Stimulated activated naive CD4-positive, alpha-beta T cell treated with Interleukin-2 at 50 U/mL for 16 hours (primary cell): Measurements from ENCODE around the gene DROSHA.

Experiments used
- DNase-seq: peaks from one replicate; lab custom pipeline; 2025; lab: John Stamatoyannopoulos, UW

The DROSHA gene

GRCh38 chr5:31464081-31464480, 67.8 kb downstream of the DROSHA start:
- DNase-seq, result no peak

DNA sequence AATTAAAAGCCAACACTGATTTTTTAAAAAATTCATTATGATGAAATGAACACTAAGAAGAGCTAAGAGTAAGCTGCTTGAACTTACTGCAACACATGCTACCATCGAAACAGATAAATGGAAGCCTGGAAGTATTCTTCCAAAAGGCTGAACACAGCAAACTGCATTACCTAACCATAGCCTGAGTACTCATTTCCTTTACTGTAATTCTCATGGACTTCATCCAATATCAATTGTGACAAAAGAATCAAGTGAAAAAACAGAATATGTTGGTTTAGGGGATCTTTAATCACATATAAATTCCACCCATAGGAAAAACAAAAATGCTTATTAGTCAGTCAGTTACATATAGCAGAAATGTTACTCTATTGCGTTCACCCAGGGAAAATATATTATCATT, 68.5 kb downstream of the DROSHA start:
- no peak for DNase-seq

- no peak for DNase-seq
Measured at GRCh38 chr5:31459594-31459993, 72.3 kb downstream of the DROSHA start.

- DNase-seq, result no peak
Measured at GRCh38 chr5:31455172-31455571, 76.7 kb downstream of the DROSHA start.

DNA sequence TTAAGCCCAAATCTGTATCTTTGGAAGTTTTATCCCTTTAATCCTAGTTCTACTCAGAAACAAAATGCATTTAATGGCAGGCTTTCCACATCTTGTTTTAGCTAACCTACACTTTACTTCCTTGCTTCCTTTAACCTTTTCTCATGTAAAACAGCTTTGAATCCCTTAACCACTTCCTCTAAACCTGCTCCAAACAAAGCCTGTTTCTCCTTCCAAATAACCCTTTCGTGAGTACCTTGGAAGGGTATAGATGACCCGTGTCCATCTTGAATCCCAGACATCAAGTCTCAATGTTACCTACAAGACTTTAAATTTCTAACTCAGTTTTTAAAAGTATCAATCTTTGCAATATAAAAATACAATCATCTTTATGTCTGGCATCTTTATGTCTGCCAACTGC, 78.4 kb downstream of the DROSHA start:
- no peak for DNase-seq

- no peak for DNase-seq
Measured at GRCh38 chr5:31452314-31452713, 79.6 kb downstream of the DROSHA start.

- no peak for DNase-seq
Measured at GRCh38 chr5:31449962-31450361, 81.9 kb downstream of the DROSHA start.

DNA sequence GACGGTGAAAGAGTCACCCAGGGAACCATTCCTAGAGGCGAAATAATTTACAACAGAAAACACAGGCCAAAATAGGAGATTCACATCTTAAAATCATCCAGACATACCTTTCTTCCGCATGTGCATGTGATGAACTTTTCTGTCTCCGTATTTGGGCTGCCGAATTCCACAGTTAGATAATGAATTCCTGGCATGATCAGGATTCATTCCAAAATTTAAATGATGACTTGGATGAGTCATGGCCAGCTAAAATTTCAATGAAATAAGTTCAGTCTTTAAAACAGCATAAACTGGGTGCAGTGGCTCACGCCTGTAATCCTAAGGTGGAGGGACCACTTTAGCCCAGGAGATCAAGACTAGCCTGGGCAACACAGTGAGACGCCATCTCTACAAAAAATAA, 82.7 kb downstream of the DROSHA start:
- DNase-seq, result no peak

DNA sequence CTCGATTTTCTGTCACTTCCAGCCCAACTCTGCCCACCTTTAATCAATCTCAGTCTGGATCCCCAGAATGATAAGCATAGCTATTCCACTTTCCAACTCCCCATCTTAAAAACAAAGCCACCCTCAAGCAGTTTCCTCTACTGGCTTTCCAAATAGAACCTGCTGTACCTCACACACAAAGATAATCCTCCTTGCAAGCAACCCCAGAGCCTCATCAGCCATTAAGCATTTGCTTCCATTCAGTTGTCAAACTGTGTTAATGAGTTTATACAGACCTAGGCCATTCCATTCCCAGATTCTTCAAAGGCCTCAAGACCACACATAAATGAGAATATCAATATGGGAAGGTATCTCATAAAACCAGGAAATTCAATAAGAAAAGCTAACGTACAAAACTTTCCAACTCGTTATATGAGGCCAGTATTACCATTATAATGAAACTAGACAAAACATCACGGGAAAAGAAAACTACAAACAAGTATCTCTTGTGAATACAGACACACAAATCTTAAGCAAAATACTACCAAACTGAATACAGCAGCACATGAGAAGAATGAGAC, 86.8 kb downstream of the DROSHA start:
- DNase-seq, result no peak

GRCh38 chr5:31443572-31443971, 88.3 kb downstream of the DROSHA start:
- no peak for DNase-seq

DNA sequence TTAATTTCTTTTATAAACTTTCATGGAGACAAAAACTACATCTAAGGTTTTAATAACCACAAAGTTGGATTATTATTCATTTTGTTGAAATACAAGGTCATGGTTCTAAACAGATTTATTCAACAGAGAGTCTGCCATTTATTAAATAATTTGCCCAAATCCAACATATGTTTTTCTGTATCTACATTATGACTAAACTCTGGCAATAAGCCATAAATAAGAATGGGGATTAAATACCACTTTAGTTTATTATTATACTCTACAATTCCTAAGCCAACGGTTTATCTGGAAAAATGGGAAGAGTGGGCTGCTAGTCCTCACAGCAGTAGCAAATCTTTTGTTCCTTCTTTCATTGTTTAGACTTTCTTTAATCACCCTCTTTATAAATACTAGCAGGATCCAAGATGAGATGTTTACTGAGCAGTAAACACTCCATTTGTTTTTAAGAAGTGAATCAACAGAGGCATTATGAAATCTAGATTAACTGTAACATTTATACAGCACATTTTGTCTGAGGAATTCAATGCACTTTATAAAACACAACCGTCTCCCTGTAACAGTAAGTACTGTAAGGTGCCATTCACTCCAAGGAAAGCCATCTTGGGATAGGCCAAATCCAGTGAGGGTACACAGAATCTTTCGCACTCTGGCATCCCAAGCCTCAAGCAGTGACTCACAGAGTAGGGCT, 89.7 kb downstream of the DROSHA start:
- no peak for DNase-seq

GRCh38 chr5:31436851-31437250, 95.0 kb downstream of the DROSHA start:
- no peak for DNase-seq

DNA sequence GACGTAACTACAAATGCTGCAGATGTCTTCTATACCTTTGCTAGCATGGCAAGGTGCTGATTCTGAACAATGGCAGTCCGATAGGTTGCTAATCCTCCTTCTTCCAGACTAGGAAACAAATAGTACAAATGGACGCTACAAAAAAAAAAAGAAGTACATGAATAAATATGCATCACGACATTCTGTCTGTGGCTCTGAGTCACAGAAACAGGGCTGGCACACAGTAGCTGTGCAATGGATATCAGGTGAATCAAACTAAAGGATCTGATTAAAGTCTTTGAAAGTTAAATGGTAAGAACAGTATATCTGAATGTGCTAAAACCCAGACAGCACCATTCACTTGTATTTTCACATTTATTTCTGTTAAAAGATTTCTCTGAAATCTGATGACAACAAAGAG, 96.2 kb downstream of the DROSHA start:
- DNase-seq, result no peak

GRCh38 chr5:31434898-31435297, 97.0 kb downstream of the DROSHA start:
- no peak for DNase-seq

DNA sequence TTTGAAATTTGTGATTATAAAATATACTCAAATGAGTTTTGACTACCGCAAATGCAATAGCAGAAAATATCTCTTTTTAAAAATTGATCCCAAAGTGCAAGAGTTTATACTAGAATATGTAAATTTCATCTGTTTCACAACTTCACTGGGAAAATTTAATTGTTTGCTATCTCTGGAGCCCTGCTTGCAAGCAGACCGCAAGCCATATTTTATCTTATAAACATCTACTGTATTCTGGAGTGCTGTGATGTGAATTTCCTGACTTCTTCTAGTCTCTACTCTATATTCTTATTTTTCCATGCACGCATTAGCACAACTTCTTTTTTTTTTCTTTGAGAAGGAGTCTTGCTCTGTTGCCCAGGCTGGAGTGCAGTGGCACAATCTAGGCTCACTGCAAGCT, 98.7 kb downstream of the DROSHA start:
- no peak for DNase-seq

DNA sequence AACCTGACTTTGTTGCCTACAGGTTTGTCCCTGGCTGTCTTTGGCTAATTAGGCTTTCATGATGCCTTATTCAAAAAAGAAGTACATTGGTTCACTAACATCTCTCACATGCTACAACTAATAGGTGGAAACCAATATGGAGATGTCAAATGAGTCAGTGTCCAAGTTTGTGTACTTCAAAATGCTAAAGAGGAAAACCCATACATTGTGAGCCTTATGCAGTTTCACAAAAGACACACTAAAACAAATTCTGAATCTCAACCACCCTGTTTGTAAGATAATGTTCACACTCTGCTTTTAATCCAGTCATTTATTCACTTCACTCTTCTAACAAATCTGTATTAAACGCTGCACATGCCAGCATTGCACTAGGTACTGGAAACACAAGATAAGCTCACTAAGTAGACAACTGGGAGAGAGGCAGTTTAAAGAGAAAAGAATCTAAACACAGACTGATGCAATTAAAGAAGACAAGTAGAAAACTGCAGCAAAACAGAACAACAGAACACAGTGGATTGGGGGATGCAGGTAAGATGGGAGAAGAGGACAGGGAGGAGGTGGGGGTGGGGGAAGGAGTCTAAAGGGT, 104.1 kb downstream of the DROSHA start:
- no peak for DNase-seq

DNA sequence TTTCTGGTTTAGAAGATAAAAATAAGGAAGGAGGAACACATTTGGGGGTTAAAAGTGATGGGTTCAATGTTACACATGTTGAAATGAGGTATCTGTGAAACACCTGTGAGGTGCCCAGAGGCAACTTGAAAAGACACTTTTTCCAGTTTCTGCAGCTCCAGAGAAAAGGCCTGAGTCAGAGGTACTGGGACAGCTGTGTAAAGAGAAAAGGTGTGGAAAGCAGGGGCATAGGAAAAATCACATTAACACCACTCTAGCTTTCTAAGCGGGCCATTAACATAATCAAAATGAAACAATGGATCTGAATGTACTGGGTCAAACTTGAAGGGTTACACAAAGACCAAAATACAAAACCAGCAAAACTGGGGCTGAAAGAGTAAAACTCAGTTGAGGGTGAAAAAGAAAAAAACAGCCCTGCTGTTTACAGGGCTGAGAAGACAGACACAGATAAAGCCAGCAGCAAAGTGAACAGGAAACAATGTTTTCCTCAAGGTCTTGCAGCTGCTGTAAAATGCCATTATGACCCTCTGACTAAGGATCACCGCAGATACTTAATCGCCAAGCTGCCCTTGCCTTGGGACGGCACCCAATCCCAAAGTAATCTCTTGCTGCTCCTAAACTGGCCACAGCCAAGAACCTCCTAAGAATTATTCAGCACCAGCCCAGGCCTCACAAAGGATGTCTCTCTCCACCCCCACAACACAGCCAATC, 104.7 kb downstream of the DROSHA start:
- no peak for DNase-seq

DNA sequence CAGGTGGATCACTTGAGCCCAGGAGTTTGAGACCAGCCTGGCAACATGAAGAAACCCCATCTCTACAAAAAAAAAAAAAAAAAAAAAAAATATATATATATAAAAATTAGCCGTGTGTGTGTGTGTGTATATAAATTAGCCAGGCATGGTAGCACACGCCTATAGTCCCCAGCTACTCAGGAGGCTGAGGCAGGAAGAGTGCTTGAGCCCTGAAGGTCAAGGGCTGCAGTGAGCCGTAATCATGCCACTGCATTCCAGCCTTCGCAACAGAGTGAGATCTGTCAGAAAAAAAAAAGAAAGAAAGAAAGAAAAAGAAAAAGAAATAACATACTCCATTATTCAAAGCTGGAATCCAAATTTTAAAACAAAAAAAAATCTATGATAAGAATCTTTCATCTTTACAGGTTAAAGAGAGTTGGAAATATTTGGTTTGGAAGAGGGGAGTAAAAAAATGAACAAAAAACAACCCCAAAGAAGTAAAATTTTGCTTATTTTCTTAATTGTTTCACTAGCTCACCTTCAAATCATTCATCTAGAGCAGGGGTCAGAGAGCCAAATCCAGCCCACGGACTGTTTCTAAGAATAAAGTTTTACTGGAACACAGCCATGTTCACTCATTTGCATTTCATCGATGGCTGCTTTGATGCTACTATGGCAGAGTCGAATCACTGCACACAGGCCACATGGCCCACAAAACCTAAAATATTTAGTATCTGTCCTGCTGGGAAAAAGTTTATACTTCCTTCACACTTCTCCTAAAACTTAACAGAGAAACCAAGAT, 109.9 kb downstream of the DROSHA start:
- no peak for DNase-seq

GRCh38 chr5:31417512-31417911, 114.4 kb downstream of the DROSHA start:
- no peak for DNase-seq

- DNase-seq, result no peak
Measured at GRCh38 chr5:31416547-31416946, 115.3 kb downstream of the DROSHA start.

DNA sequence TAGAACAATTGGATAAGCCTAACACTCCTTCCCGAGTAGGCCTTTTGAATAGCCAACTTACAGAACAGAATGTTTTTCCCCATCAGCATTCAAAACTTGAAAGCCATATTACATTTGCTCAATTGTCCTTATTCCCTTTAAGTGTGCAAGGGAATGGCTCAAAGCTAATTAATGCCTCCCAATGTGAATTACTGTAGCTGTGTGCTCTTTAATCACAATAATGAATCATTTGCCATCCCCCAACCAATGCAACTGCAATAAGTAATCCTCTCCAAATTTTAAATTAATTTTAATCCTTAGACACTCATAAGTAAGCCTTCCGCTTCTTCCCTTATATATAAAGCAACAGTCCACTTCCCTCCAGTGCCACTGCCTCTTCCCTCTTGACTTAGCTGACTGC, 115.9 kb downstream of the DROSHA start:
- no peak for DNase-seq
